ENCODE data around the gene TEDC1.
A peak's percentile ranks its signal among the peaks of the same experiment; 100 is the strongest.

TEDC1 gene

DNA sequence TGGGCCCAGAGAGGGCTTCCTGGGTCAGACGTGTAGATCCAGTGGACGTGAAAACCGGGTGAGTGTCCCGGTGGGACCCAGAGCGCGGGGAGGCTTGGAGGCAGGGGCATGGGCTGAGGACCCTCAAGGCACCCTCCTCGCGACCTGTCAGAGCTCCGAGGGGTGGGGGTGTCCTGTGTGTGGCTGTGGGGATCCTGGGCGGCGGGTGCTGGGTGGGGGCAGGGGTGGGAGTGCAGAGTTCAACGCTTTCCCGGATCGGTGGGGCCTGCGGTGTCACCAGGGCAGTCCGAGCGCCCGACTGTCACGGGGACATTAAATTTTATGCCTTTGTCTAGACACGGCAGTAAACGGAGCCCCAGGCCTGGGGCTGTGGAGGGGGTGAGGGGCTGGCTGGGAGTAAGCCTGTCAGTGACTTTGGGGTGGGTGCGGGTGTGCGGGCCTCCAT is 36.4 kb downstream of the TEDC1 start:
- no peak for DNase-seq

GRCh38 chr14:105527826-105528585 is 37.0 kb downstream of the TEDC1 start:
- peak; percentile 74 for DNase-seq

DNA sequence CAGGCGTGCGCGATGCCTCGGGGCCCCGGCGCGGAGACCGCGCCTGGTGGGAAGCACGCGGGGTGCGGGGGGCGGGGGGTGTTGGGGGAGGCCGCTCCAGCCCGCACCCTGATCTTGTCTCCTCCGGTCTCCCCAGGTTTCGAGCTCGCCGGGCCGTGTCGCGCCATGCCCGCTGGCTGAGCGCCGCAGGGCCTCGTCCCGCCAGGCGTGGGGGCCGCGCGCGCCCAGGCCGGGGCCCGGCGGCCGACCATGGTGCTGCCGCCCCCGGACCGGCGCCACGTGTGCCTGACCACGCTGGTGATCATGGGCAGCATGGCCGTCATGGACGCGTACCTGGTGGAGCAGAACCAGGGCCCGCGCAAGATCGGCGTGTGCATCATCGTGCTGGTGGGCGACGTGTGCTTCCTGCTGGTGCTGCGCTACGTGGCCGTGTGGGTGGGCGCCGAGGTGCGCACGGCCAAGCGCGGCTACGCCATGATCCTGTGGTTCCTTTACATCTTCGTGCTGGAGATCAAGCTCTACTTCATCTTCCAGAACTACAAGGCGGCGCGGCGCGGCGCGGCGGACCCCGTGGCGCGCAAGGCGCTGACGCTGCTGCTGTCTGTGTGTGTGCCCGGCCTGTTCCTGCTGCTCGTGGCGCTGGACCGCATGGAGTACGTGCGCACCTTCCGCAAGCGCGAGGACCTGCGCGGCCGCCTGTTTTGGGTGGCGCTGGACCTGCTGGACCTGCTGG is 37.7 kb downstream of the TEDC1 start:
- DNase-seq = no peak

GRCh38 chr14:105529319-105529568 is 38.2 kb downstream of the TEDC1 start:
- DNase-seq = no peak

DNA sequence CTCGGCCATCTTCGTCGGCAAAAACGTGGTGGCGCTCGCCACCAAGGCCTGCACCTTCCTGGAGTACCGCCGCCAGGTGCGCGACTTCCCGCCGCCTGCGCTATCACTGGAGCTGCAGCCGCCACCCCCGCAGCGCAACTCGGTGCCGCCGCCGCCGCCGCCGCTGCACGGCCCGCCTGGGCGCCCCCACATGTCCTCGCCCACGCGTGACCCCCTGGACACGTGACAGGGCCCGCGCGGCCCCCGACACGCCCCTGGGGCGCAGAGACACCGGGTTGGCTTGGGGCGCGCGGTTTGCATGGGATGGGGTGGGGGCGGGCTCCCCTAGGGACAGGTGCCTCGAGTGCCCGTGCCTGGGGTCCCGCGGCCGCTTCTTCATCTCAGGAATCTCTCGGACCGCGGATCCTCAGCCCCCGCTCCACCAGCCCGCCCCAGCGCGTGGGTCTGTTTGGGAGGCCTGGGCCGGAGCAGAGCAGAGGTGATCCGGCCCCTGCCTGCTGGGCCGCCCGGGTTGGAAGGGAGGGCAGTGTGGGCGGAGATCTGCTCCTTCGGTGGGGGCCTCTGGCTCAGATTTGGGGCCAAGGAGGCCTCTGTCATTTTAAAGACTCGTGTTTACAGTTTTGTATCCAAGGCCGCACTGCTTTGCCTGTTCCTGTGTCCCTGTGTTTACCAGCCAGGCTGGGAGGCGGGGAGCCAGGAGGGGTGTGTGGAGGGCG is 38.7 kb downstream of the TEDC1 start:
- peak; percentile 22 for DNase-seq

DNA sequence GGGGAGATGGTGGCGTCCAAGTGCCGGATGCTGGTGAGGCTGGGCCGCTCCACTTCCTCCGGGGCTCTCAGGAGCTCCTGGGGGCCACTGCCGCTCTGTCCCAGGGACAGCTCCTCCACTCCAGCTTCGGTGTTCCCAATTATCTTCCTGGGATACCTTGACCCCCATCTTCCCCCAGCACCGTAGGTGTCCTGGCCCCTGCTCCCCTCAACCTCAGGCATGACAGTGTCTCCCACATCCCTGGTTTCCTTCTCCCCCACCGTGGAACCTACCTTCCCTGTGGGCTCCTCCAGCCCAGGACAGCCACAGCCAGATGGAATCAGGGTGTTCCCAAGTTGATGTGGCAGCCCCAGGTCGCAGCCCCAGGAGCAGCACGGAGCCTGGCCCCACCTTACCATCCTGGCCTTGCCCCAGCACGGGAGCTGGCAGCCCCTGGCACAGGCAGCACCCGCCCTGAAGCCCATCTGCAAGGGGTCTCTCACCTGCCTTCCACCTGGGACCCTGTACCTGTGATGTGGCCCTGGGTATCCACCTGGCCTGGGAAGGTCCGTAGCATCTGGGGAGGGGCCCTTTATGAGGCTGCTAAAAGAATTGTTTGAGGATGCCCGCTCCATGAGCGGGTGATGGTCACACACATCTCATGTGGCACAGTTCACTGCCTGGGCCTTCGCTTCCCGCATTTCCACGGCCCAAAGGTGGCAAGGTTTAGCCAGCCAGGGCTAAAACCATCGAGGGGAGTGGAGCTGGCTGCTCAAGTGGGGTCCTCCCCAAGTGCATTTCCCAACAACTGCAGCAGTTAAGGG is 39.4 kb downstream of the TEDC1 start:
- DNase-seq = no peak

DNA sequence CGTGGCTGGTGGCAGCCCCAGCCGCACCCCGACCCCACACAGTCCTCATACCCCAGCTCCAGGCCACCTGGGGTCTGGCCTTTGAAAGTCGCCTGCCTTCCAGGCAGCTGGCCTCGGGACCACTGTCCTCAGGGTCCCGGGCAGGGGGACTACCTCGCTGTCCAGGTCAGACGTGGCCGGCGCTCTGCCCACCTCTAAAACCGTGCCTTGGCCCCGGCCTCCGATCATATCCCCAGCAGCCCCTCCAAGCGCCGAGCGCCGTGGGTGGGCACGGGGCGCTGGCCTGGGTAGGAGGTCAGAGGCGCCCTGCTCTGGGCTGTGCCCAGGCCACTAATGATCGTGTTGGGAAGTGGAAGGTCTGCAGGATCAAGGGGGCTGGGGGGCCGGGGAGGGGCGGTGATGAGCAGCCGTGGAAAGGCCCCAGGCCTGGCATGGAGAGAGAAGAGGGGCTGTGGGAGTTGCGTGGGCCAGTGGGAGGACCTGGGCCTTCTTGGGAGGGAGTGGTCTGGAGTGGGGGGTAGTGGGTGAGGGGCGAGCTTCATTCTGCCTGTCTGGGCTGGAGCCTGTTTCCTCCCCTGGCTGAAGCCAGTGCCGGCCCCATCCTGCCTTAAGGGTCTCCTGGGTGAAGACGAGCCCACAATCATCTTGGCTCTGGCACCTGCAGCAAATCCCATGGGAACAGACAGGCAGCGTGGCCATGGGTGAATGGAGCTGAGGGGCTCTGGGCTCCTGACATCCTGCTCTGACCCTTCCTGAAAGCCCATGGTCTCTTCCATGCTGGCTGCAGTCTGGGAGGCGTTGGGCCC is 40.2 kb downstream of the TEDC1 start:
- DNase-seq = no peak

DNA sequence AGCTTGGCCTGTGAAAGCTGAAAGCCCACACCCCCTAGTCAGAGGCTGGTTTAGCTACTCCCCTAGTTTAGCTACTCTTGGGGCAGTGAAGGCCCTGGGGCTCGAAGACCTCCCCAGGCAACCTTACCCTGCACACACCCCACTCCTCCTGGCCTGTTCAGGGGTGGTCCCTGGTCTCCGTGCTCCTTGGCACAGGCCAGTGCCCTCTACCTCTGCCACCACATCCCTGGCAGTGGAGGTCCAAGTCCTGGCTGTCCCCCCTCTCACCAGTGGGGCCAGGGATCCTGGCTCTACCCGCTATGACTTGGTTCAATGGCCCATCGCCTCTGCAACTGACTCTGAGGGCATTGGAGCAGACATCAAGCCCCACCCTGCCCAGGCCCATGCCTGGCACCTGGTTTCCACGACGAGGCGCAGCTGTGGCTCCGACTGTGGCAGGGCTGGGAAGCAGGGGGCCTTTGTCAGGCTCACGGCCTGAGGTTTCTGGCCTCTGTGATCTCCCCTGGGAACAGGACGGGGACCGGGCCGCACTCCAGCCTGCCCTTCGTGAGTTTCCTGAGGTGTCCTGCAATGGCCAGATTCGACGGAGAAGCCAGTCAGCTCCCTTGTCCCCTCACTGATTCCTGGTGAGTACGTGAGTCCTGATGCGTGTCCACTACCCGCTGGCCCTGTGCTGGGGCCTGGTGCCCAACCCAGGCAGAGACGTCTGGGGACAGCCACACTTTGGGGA is 41.0 kb downstream of the TEDC1 start:
- no peak for DNase-seq

DNA sequence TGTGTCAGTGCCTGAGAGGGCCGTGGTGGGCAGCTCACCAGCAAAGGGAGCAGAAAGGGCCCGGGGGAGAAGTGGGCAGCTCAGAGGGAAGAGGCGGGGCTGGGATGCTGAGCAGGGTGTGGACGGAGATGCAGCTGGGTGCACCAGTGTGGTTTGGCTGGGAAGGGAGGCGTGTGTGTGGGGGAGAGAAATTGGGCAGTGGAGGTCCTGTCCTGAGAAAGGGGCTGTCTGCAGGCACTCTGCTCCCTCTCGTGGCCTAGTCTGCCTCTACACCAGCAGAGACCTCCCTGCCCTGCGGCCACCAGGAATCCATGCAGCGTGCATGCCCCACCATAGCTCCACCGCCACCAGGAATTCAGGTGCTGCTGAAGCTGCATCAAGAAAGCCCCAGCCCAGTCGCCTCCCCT is 41.7 kb downstream of the TEDC1 start:
- peak; percentile 46 for DNase-seq

GRCh38 chr14:105533391-105533790 is 42.3 kb downstream of the TEDC1 start:
- no peak for DNase-seq

DNA sequence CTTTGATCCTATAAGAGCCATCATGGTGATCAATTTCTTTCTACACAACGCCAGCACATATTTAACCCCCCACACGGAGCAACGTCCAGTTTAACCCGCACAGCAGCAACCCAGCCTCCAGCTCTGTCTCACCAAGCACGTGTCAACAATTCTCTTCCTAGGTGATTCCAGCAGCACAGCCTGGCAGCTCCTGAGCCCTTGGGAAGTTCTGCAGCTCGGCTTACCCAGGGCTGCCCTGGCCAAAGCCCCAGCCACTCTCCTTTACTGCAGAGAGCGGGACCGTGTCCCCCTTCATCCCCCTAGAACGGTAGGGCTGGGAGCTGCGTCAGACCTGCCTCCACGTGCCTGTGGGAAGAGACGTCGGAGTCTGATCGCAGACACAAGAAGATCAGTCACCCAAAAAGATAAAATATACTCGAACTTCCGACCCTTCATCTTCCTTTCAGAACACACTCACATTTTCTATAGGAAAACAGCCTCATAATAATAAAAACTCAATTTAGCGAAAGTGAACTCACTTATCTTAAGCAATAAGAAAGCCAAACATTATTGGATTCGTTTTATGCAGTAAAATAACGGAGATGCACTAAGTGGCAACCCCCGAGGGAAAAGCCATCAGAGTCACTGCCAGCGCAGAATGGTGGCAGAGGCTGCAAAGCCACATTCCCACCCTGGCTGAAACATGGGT is 42.9 kb downstream of the TEDC1 start:
- DNase-seq = no peak

DNA sequence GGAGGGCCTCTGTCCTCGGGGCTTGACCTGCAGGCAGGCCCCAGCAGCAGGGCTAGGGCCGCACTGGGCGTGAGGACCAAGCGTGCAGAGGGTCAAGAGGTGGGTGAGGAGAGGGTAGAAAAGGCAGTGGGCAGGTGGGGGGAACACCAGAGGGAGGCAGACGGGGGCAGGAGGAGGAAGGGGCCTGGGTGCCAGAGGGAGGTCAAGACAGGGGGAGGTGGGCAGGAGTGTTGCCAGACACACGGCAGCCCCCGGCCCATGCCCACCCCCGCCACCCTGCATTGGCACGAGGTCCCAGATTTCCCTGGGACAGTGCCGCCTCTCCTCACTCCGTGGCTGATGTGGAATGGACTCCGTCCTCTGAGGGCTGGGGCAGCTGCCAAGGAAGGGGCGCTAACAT is 43.5 kb downstream of the TEDC1 start:
- no peak for DNase-seq

DNA sequence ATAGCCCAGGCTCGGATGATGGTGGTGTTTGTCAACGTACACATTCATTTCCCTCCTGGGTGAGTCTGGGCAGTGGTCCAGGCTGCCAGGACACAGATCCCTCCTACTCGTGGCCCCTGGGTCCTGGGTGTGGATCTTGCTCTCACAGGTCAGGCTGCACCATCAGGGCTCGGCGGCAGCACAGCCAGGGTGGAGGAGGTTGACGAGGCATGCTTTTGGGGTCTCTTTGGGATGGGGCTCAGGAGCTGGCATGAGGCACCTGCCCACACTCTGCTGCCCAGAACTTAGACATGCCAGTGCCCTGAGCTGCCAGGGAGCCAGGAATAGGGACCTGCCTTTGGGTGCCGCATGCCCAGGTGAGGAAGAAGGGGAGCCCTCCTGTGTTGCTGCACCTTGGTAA is 45.0 kb downstream of the TEDC1 start:
- no peak for DNase-seq

- DNase-seq = no peak
Measured at GRCh38 chr14:105536691-105537579, 45.9 kb downstream of the TEDC1 start.

DNA sequence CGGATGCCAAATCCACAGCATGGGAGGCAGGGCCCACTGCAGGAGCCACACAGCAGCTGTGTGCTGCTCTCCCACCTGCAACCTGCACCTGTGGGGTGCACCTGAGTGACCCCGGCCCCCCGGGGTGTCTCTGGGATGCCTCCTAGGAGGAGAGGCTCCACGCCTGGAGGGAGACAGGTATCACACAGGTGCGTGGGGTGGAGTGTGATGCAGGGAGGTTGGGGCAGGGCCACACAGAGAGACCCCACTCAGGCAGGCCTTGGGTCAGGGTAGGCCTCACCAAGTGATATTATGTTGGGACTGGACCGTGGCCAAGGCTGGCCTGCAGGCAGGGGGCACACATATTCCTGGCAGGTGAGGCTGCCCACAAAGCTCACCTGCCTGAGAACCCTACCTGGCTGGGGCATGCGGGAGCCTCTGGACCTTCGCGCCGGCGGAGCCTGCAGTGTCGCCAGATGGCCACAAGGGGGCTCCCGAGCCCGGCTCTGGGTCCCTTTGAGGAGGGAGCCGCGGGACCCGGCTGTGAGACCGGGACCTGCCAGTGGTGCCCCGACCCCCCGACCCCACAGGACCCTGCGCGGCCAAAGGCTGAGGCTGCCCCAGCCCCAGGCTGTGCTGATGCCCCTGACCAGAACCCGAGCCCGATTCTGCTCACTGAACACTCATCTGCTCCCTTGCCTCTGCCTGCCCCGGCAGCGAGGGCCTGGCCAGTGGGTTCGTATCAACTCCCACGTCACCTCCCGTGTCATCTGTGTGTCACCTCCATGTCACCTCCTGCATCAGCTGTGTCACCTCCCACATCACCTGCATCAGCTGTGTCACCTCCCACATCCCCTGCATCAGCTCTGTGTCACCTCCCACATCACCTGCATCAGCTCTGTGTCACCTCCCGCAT is 46.8 kb downstream of the TEDC1 start:
- DNase-seq = peak; percentile 48

- DNase-seq = no peak
Measured at GRCh38 chr14:105538481-105539049, 47.5 kb downstream of the TEDC1 start.

DNA sequence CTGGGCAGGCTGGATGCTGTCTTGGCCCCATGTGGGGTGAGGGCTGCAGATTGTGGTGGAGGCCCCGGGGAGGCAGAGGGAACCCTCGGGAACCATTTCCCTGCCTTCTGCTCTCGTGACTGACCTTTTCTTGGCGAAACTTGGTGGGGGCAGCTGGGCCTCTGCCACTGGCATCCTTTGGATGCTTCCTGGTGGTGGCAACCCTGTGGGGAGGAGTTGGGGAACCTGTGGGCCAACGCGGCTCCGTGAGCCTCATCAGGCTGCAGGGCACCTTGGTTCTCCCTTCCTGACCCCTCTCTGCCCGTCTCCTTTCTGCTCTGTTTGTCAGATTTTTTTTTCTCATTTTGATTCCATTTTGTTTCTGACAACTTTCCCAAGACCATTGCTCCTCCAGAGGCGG is 49.8 kb downstream of the TEDC1 start:
- DNase-seq = no peak

GRCh38 chr14:105541218-105541875 is 50.3 kb downstream of the TEDC1 start:
- no peak for DNase-seq

All from CD4-positive, alpha-beta T cell treated with Interferon gamma for 1 hour (primary cell).